ENCODE measurements around the gene CSRP3. TPM values are rescaled to one million over a fixed set of nuclear protein-coding genes. Genes with fewer than 3 reads are reported as not detected.

The CSRP3 gene
- total RNA-seq, 6 experiments from 2014 or later, result 0.22 to 0.81 TPM; not detected in 4

GRCh38 chr11:19191530-19192169 is 10.1 kb downstream of the CSRP3 start:
- Histone ChIP-seq H3K4me3 (no peak overlapping the region), H3K27me3 (no peaks in the 10 kb centered on the region), H3K4me1 (peaks cover 0 to 8% (median 0%) of the 10 kb centered on the region in 4 donors), H3K36me3 (no peaks in the 10 kb centered on the region), H3K27ac (peak overlapping the region in 1 of 3 donors; percentile 38), H3K9me3 (no peaks in the 10 kb centered on the region)
- DNase-seq, result peak; percentile 30 to 84 (median 68)
- WGBS (ENCODE audit: insufficient coverage, low coverage, low lambda C conversion rate, missing lambda C conversion rate), result 76% methylated on average over 5 of the region's 7 CpGs
- TF ChIP-seq POLR2A (IDR thresholded peaks at IDR 0.05) (no peak), CTCF (IDR thresholded peaks at IDR 0.05) (peak in 2 of 4 donors; percentile 12 to 22)
- intact Hi-C loops (cut with DNase I), result no loop called here
- peak; percentile 96 to 98 (median 97) for ATAC-seq

GRCh38 chr11:19187833-19188258 is 13.9 kb downstream of the CSRP3 start:
- Histone ChIP-seq H3K9me3 (no peaks in the 10 kb centered on the region), H3K36me3 (no peaks in the 10 kb centered on the region), H3K27ac (no peak overlapping the region), H3K4me3 (no peak overlapping the region), H3K27me3 (no peaks in the 10 kb centered on the region), H3K4me1 (peaks cover 0 to 8% (median 0%) of the 10 kb centered on the region in 4 donors)
- TF ChIP-seq POLR2A (IDR thresholded peaks at IDR 0.05) (no peak), CTCF (IDR thresholded peaks at IDR 0.05) (no peak)
- ATAC-seq (no peak), DNase-seq (no peak)
- WGBS (ENCODE audit: insufficient coverage, low coverage, low lambda C conversion rate, missing lambda C conversion rate), result no CpG with 5 or more reads among the region's 9 CpGs
- intact Hi-C loops (cut with DNase I), result no loop called here

GRCh38 chr11:19187114-19187832 is 14.5 kb downstream of the CSRP3 start:
- DNase-seq, result no peak
- TF ChIP-seq CTCF (IDR thresholded peaks at IDR 0.05), result no peak
- no peak for TF ChIP-seq POLR2A (IDR thresholded peaks at IDR 0.05)
- 60% methylated on average over 5 of the region's 5 CpGs for WGBS (ENCODE audit: insufficient coverage, low coverage, low lambda C conversion rate, missing lambda C conversion rate)
- Histone ChIP-seq H3K27me3 (no peaks in the 10 kb centered on the region), H3K36me3 (no peaks in the 10 kb centered on the region), H3K27ac (no peak overlapping the region), H3K4me1 (peaks cover 0 to 8% (median 0%) of the 10 kb centered on the region in 4 donors), H3K9me3 (no peaks in the 10 kb centered on the region), H3K4me3 (no peak overlapping the region)
- intact Hi-C loops (cut with DNase I), result no loop called here
- ATAC-seq, result no peak

GRCh38 chr11:19185516-19186052 is 16.2 kb downstream of the CSRP3 start:
- no peaks in the 10 kb centered on the region for H3K36me3 ChIP-seq
- TF ChIP-seq CTCF (IDR thresholded peaks at IDR 0.05), result no peak
- no peak for TF ChIP-seq POLR2A (IDR thresholded peaks at IDR 0.05)
- intact Hi-C loops (cut with DNase I), result no loop called here
- DNase-seq (no peak), ATAC-seq (no peak)
- no peaks in the 10 kb centered on the region for H3K27me3 ChIP-seq
- WGBS (ENCODE audit: insufficient coverage, low coverage, low lambda C conversion rate, missing lambda C conversion rate), result 54% methylated on average over 6 of the region's 6 CpGs
- H3K4me3 ChIP-seq, result no peak overlapping the region
- no peak overlapping the region for H3K27ac ChIP-seq
- no peaks in the 10 kb centered on the region for H3K4me1 ChIP-seq
- no peaks in the 10 kb centered on the region for H3K9me3 ChIP-seq

All from right lobe of liver (tissue), 6 donors.